BE2C (cell line): ENCODE data around the gene RGSL1.

Experiments used
- DNase-seq: peaks from one replicate; pipeline ENCODE4 v3.0.0-alpha.2; 2020
- H3K27me3 ChIP-seq: fragments of 250-450 bp; sonication (Bioruptor Pico); 2 replicates; pipeline ENCODE4 v1.5.1; 2020; ENCODE audit warnings: mild to moderate bottlenecking
- H3K36me3 ChIP-seq: fragments of 250-450 bp; sonication (Bioruptor Pico); 2 replicates; pipeline ENCODE4 v1.5.1; 2020; ENCODE audit warnings: mild to moderate bottlenecking
- H3K4me1 ChIP-seq: fragments of 250-450 bp; sonication (Bioruptor Pico); 2 replicates; pipeline ENCODE4 v1.5.1; 2020
- H3K4me3 ChIP-seq: 2 replicates; pipeline ENCODE4 v1.5.1; 2011; ENCODE audit warnings: low read depth, low read length
- H3K9me3 ChIP-seq: fragments of 250-450 bp; sonication (Bioruptor Pico); 2 replicates; pipeline ENCODE4 v1.5.1; 2020
- CTCF ChIP-seq: IDR thresholded peaks from 2 replicates; pipeline ENCODE4 v1.5.1; 2012; ENCODE audit warnings: mild to moderate bottlenecking, low read depth, low read length

The RGSL1 gene

GRCh38 chr1:182603646-182604174 lies 153.8 kb downstream of the RGSL1 start:
- H3K9me3 ChIP-seq: no peaks in the 10 kb centered on the region
- peaks cover 31% of the 10 kb centered on the region for H3K4me1 ChIP-seq
- no peak for DNase-seq

GRCh38 chr1:182604175-182605164 lies 154.5 kb downstream of the RGSL1 start, which contains the start of gene RGS16:
TSS of gene RGS16 (minus strand) at chr1:182604389. CDS start at chr1:182604259, 130 bp downstream.
- DNase-seq: peak; percentile 98
- peak within 1 kb of the TSS; percentile 82 for H3K4me3 ChIP-seq
- no peaks in the 10 kb centered on the region for H3K27me3 ChIP-seq
- H3K9me3 ChIP-seq: no peaks in the 10 kb centered on the region
- peaks cover 46% of the 10 kb centered on the region for H3K36me3 ChIP-seq
- peaks cover 39% of the 10 kb centered on the region for H3K4me1 ChIP-seq
- no peak for TF ChIP-seq CTCF

More at GRCh38 chr1:182603646-182604174, 153.8 kb downstream of the RGSL1 start:
- Histone ChIP-seq H3K27me3 (no peaks in the 10 kb centered on the region), H3K36me3 (peaks cover 54% of the 10 kb centered on the region), H3K4me3 (peak overlapping the region; percentile 82)
- no peak for TF ChIP-seq CTCF

GRCh38 chr1:182607566-182607965 lies 157.6 kb downstream of the RGSL1 start:
- TF ChIP-seq CTCF: no peak
- no peak overlapping the region for H3K4me3 ChIP-seq
- no peaks in the 10 kb centered on the region for H3K27me3 ChIP-seq
- H3K36me3 ChIP-seq: peaks cover 15% of the 10 kb centered on the region
- no peak for DNase-seq
- no peaks in the 10 kb centered on the region for H3K9me3 ChIP-seq
- peaks cover 66% of the 10 kb centered on the region for H3K4me1 ChIP-seq

GRCh38 chr1:182608236-182608635 lies 158.3 kb downstream of the RGSL1 start:
- DNase-seq: peak; percentile 64
- H3K9me3 ChIP-seq: no peaks in the 10 kb centered on the region
- H3K36me3 ChIP-seq: peaks cover 8% of the 10 kb centered on the region
- H3K4me3 ChIP-seq: no peak overlapping the region
- H3K27me3 ChIP-seq: no peaks in the 10 kb centered on the region
- no peak for TF ChIP-seq CTCF
- H3K4me1 ChIP-seq: peaks cover 73% of the 10 kb centered on the region

- no peak overlapping the region for H3K4me3 ChIP-seq
These were observed 159.1 kb downstream of the RGSL1 start for GRCh38 chr1:182608845-182609610.

More at GRCh38 chr1:182608845-182609610, 159.1 kb downstream of the RGSL1 start:
- no peak for DNase-seq
- TF ChIP-seq CTCF: no peak
- peaks cover under 1% of the 10 kb centered on the region; the same call in 1 of the 2 replicates for H3K36me3 ChIP-seq
- no peaks in the 10 kb centered on the region for H3K27me3 ChIP-seq
- peaks cover 73% of the 10 kb centered on the region for H3K4me1 ChIP-seq
- no peaks in the 10 kb centered on the region for H3K9me3 ChIP-seq
